Sigmoid colon (tissue), 7 donors: ENCODE measurements around the gene ENPP5. TPM values are rescaled to one million over a fixed set of nuclear protein-coding genes. Genes with fewer than 3 reads are reported as not detected.
"Not testable (repeated sequence)": the region's sequence is repeated elsewhere in the genome, so short reads cannot be mapped to it uniquely, and the experiment has no call there.

Experiments
- DNase-seq: peaks from one replicate; pipeline ENCODE4 v3.0.0-alpha.2; 2019
- H3K27ac ChIP-seq, 4 donors: fragments of 200-600 bp; sonication (generic); one replicate each; pipeline ENCODE4 v1.5.1; 2016 to 2019; ENCODE audit warnings: mild to moderate bottlenecking in 1 of 4
- H3K27me3 ChIP-seq, 3 donors: fragments of 200-600 bp; sonication (generic); one replicate each; pipeline ENCODE4 v1.5.1; 2019; ENCODE audit warnings: mild to moderate bottlenecking in 1 of 3
- H3K36me3 ChIP-seq, 4 donors: fragments of 200-600 bp; sonication (generic); one replicate each; pipeline ENCODE4 v1.5.1; 2016 to 2019
- H3K4me1 ChIP-seq, 4 donors: fragments of 200-600 bp; sonication (generic); one replicate each; pipeline ENCODE4 v1.5.1; 2017 to 2019
- H3K4me3 ChIP-seq, 4 donors: fragments of 200-600 bp; sonication (generic); one replicate each; pipeline ENCODE4 v1.5.1; 2017 to 2019; ENCODE audit warnings: mild to moderate bottlenecking in 2 of 4, moderate library complexity in 1 of 4
- H3K9me3 ChIP-seq, 4 donors: fragments of 200-600 bp in 3 of 4; sonication (generic) in 3 of 4; one replicate each; pipeline versions ENCODE4 v1.5.1 to v1.6.1; 2013 to 2019
- EP300 ChIP-seq, 4 donors: sonication (generic); formaldehyde crosslinking; IDR thresholded peaks; one replicate each; pipeline ENCODE4 v1.6.1; 2017; ENCODE audit warnings: antibody characterized with exemption in 4 of 4
- POLR2A ChIP-seq, 2 donors: fragments of 450-650 bp; IDR thresholded peaks; one replicate each; pipeline ENCODE4 v1.6.1; 2016; ENCODE audit warnings: antibody characterized with exemption in 2 of 2, mild to moderate bottlenecking in 2 of 2, moderate library complexity in 2 of 2
- POLR2AphosphoS5 ChIP-seq, 4 donors: sonication (generic); formaldehyde crosslinking; IDR thresholded peaks; one replicate each; pipeline ENCODE4 v1.6.1; 2017; ENCODE audit warnings: antibody characterized with exemption in 4 of 4
- WGBS, 2 donors: extraction: QIAGEN DNeasy Blood & Tissue Kit; methylation state at CpG; one replicate each; pipeline ENCODE4 v1.1.7; 2013; 5-methylcytosine and 5-hydroxymethylcytosine counted together
- intact Hi-C: fragments of 100-400 bp; cut with DNase I; formaldehyde crosslinking; loops from one replicate; pipeline ENCODE4 v1.15.1; 2023
- polyA plus RNA-seq, 3 donors: library from polyadenylated mRNA; stranded (reverse); fragments of 200-250 nt; gene quantifications; one replicate each; pipeline ENCODE4 v1.2.3, GENCODE V29; 2013
- total RNA-seq, 4 donors: library from RNA; depleted of rRNA; stranded (reverse); fragments of >200 nt; gene quantifications; one replicate each; pipeline ENCODE4 v1.1.0, GENCODE V29; 2016
- TF ChIP-seq, protein P1 (sequence below), 4 experiments: fragments of 450-650 bp in 3 of 4; fragments of 200-600 bp in 1 of 4; IDR thresholded peaks; one replicate each; pipeline ENCODE4 v1.5.1; 2016 to 2019; ENCODE audit warnings: antibody characterized with exemption in 4 of 4, mild to moderate bottlenecking in 3 of 4, moderate library complexity in 2 of 4
- donor health status: healthy with polysubstance abuse.
- donor health status: Bipolar disorder and iron deficiency.
- donor health status: healthy.

The ENPP5 gene
- total and polyA plus RNA-seq, 7 donors, result 0.14 to 1.7 (median 0.60) TPM

DNA sequence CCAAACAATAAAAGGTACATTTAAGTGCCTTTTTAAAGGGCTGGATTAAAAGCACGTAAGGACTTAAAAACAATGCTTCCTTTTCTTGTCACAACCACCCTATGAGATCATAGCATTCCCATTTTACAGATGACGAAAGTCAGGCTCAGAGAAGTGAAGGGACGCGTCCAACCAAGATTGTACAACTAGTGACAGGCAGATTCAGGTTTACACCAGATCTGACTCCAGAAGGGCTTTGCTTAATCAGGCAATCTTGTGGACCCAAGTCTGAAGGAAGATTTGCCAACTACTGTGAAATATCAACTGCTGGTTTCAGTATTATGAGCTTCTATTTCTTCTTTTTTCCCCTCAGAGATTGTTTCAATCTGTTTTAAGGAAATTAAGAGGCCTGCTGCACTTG is 40.1 kb downstream of the ENPP5 start:
- peaks cover 0 to 28% (median 21%) of the 10 kb centered on the region in 4 donors for H3K4me1 ChIP-seq
- H3K36me3 ChIP-seq, result no peaks in the 10 kb centered on the region
- peak overlapping the region; percentile 65 to 90 (median 76) for H3K4me3 ChIP-seq
- intact Hi-C loops, result no loop called here
- no peaks in the 10 kb centered on the region for H3K27me3 ChIP-seq
- TF ChIP-seq EP300 (IDR thresholded peaks at IDR 0.05), result no peak
- TF ChIP-seq POLR2AphosphoS5 (IDR thresholded peaks at IDR 0.05), result peak in 1 of 4 donors; percentile 10
- 24 to 58% methylated on average over 4 of the region's 4 CpGs for WGBS, 2 donors
- no peak for DNase-seq
- no peaks in the 10 kb centered on the region for H3K9me3 ChIP-seq
- peak overlapping the region; percentile 74 to 87 (median 77) for H3K27ac ChIP-seq

- no peaks in the 10 kb centered on the region for H3K27me3 ChIP-seq
- WGBS, 2 donors, result 1% methylated on average over 61 of the region's 61 CpGs
These were observed 40.9 kb downstream of the ENPP5 start, which contains the start of gene ENPP4 for GRCh38 chr6:46129629-46130511. Gene ENPP4, plus strand, starts transcription at chr6:46129989. Its CDS starts 9,595 bp downstream, at chr6:46139584.

DNA sequence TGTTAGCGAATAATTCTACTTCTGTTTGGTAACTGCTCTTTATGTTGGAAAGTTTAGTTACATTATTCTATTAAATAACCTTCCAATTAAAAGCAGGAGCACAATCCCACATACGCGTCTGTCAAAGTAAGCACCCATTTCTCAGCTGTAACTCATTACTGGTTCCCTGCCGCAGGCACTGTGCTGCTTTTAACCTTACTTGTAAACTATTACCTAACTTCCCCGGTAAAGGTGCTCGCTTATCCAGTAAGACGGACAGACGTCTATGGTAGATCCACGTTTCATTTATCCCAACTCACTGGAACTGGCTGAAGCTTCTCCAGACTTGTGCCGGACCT is 41.5 kb downstream of the ENPP5 start:
- peak overlapping the region; percentile 74 to 87 (median 77) for H3K27ac ChIP-seq

More at GRCh38 chr6:46129629-46130511, 40.9 kb downstream of the ENPP5 start, which contains the start of gene ENPP4:
- TF ChIP-seq, protein P1, sequence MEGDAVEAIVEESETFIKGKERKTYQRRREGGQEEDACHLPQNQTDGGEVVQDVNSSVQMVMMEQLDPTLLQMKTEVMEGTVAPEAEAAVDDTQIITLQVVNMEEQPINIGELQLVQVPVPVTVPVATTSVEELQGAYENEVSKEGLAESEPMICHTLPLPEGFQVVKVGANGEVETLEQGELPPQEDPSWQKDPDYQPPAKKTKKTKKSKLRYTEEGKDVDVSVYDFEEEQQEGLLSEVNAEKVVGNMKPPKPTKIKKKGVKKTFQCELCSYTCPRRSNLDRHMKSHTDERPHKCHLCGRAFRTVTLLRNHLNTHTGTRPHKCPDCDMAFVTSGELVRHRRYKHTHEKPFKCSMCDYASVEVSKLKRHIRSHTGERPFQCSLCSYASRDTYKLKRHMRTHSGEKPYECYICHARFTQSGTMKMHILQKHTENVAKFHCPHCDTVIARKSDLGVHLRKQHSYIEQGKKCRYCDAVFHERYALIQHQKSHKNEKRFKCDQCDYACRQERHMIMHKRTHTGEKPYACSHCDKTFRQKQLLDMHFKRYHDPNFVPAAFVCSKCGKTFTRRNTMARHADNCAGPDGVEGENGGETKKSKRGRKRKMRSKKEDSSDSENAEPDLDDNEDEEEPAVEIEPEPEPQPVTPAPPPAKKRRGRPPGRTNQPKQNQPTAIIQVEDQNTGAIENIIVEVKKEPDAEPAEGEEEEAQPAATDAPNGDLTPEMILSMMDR (IDR thresholded peaks at IDR 0.05), result no peak
- no peak for TF ChIP-seq EP300 (IDR thresholded peaks at IDR 0.05)
- peak; percentile 68 to 91 (median 86) for TF ChIP-seq POLR2AphosphoS5 (IDR thresholded peaks at IDR 0.05)
- TF ChIP-seq POLR2A (IDR thresholded peaks at IDR 0.05), result peak; percentile 69 to 81
- H3K9me3 ChIP-seq, result no peaks in the 10 kb centered on the region
- H3K36me3 ChIP-seq, result no peaks in the 10 kb centered on the region
- H3K27ac ChIP-seq, result peak within 1 kb of the TSS; percentile 74 to 87 (median 77)
- intact Hi-C loops, result no loop called here
- DNase-seq, result peak; percentile 93
- H3K4me1 ChIP-seq, result peaks cover 0 to 28% (median 21%) of the 10 kb centered on the region in 4 donors
- peak within 1 kb of the TSS; percentile 65 to 90 (median 76) for H3K4me3 ChIP-seq

DNA sequence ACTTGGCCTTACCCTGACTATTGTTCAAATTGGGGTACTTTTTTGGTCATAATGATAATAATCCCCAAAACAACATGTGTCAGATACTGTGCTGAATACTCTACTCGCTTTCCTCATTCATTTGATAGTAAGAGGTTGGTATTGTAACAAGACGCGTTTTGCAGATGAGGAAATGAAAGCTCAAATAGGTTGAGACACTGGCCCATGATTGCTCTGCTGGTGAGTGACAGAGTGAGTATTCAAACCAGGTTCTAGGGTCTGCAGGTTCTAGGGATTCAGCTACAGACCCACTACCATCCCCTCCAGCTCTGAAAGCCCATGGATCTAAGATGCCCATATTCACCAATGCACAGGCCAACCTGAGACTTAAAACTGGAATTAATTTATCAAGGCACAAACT is 42.3 kb downstream of the ENPP5 start:
- Histone ChIP-seq H3K9me3 (no peaks in the 10 kb centered on the region), H3K4me3 (no peak overlapping the region), H3K27ac (no peak overlapping the region), H3K27me3 (no peaks in the 10 kb centered on the region), H3K4me1 (peaks cover 0 to 21% (median 18%) of the 10 kb centered on the region in 4 donors), H3K36me3 (no peaks in the 10 kb centered on the region)
- TF ChIP-seq POLR2A (IDR thresholded peaks at IDR 0.05) (no peak), POLR2AphosphoS5 (IDR thresholded peaks at IDR 0.05) (no peak), EP300 (IDR thresholded peaks at IDR 0.05) (no peak)
- TF ChIP-seq, protein P1 (IDR thresholded peaks at IDR 0.05), result no peak
- 55 to 64% methylated on average over 3 of the region's 3 CpGs for WGBS, 2 donors
- intact Hi-C loops, result no loop called here
- DNase-seq, result no peak

More for the DNA sequence above, 41.5 kb downstream of the ENPP5 start:
- no peak for DNase-seq
- WGBS, 2 donors, result 3 to 4% methylated on average over 10 of the region's 10 CpGs
- Histone ChIP-seq H3K27me3 (no peaks in the 10 kb centered on the region), H3K4me3 (peak overlapping the region; percentile 65 to 90 (median 76)), H3K9me3 (no peaks in the 10 kb centered on the region), H3K4me1 (peaks cover 0 to 28% (median 21%) of the 10 kb centered on the region in 4 donors), H3K36me3 (no peaks in the 10 kb centered on the region)
- TF ChIP-seq POLR2A (IDR thresholded peaks at IDR 0.05), result no peak
- TF ChIP-seq, protein P1 (IDR thresholded peaks at IDR 0.05), result no peak
- no peak for TF ChIP-seq POLR2AphosphoS5 (IDR thresholded peaks at IDR 0.05)
- no peak for TF ChIP-seq EP300 (IDR thresholded peaks at IDR 0.05)
- intact Hi-C loops, result no loop called here

DNA sequence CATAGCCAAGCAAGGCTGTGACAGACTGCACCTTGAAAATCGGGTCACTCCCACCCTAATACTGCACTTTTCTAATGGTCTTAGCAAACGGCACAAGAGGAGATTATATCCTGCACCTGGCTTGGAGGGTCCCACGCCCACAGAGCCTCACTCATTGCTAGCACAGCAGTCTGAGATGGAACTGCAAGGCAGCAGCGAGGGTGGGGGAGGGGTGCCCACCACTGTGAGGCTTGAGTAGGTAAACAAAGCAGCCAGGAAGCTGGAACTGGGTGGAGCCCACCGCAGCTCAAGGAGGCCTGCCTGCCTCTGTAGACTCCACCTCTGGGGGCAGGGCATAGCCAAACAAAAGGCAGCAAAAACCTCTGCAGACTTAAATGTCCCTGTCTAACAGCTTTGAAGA is 51.1 kb downstream of the ENPP5 start:
- H3K27ac ChIP-seq, DNase-seq, H3K4me3 ChIP-seq, H3K36me3 ChIP-seq, H3K9me3 ChIP-seq, H3K4me1 ChIP-seq, H3K27me3 ChIP-seq, intact Hi-C loops: not testable (repeated sequence)
- 67 to 82% methylated on average over 5 of the region's 5 CpGs for WGBS, 2 donors
